CD4-positive, alpha-beta T cell treated with Interleukin-15 for 4 hours (primary cell): ENCODE results near the gene LGALSL.

ENCODE experiments used
- DNase-seq: peaks from one replicate; pipeline ENCODE4 v3.0.0-alpha.2; 2020; ENCODE audit warnings: low spot score

LGALSL gene

GRCh38 chr2:64471600-64471999, 17.6 kb downstream of the LGALSL start:
- DNase-seq: no peak

DNA sequence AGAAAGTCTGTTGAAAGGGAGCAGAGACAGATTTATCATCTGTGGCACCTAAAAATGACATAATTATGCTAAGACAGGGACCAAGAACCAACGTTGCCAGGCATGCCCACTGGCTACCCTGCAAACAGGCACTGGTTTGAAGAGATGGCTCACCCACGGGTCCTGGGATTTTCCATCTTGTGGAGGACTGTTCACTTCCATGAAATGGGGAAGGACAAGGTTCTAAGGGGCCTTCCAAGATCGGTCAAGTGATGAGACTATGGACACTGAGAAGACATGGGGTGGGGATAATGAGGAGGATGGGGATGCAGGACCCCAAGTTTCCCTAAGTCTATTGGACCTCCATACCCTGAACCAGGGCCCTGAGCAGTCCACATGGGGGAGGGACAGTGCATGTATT, 18.9 kb downstream of the LGALSL start:
- DNase-seq: no peak

DNA sequence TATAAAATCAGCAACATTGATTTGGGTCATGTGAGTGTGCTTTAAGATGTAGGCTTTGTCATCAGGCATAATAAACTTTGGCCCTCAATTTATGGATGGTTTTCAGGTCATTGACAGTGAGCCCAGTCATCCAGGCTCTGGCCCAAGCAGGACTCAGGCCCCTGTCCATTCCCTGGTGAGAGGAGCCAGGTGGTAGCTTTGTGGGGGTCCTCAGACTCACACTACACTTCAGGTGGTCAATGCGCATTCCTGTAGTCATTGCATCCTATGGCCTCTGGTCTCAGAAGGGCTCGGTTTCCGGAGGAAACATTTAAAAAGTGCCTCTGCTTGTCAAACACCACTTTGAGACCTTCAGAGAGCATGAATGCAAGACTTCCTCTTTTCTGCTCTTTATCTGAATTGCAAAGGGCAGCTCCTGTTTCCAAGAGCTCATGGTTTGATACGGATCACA, 20.2 kb downstream of the LGALSL start:
- DNase-seq: no peak

- DNase-seq: no peak
Observed at GRCh38 chr2:64474636-64475035, 20.7 kb downstream of the LGALSL start.

DNA sequence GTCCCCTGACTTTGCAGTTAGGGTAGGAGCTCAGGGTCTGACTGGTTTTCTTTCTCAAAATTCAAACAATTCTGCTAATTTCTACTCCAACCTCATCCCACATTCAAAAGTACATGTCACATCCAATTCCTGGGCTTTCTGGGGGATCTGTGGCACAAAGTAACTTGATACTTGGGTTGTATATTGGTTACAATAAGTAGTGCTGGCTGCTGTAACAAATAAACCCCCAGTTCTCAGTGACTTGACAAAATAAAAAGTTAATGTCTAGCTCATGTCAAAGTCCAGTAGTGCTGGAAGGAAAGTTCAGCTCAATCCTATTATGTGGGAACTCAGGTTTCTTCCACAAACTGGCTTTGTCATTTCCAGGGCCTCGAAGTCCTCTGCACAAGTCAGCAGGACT, 23.1 kb downstream of the LGALSL start:
- no peak for DNase-seq

- DNase-seq: no peak
Observed at GRCh38 chr2:64477979-64478378, 24.0 kb downstream of the LGALSL start.

DNA sequence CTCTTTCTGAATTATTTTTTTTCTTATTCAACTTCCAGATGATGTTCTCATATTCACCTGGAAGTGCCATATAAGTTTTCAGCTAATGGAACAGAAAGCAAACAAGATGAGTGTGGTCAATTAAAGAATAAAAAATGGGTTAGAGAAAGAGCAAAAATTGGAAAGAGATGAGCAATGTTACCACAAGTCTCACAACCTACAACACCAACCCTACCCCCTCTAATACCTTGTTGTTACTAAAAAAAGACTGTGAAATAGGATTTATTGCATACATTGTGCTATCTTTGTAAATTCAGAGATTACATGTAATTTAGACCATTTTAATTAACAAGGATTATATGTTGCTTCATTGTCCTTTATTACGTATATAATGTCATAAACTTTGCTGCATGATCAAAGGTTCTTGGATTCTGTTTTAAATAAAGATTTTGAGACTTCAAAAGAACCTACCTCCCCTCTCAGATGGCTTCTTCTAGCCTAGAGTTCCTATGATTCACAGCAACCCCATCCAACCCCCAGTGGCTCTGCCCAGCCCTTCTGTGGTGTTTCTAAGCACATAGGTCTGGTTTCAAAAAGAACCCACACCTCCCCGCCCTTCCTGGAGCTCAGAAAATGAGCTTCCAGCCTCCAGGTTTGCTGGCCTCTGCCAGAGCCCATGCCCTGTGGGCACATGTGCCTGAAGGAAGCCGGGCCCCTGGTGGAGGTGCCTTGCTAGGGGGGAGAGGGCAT, 24.7 kb downstream of the LGALSL start:
- DNase-seq: no peak

- DNase-seq: no peak
Observed at GRCh38 chr2:64479259-64480117, 25.5 kb downstream of the LGALSL start.

GRCh38 chr2:64481665-64482064, 27.7 kb downstream of the LGALSL start:
- DNase-seq: no peak

DNA sequence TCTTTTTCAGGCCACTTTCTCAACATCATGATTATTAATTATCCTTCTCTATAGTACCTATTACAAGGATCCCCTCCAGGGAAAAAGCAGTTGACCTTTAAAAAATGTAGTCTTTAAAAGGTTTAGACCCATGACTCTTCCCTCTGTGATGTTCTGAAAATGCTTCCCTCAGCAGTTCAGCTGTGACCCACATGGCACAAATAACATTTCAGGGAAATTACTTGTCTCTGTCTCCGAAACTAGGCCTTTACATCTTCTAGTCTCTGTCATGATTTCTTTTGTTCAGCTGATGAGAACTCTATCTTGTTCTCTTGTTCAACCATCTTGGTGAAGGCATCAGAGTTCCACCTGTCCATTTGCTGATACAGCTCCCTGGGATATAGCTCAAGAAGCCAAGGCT, 28.3 kb downstream of the LGALSL start:
- no peak for DNase-seq

DNA sequence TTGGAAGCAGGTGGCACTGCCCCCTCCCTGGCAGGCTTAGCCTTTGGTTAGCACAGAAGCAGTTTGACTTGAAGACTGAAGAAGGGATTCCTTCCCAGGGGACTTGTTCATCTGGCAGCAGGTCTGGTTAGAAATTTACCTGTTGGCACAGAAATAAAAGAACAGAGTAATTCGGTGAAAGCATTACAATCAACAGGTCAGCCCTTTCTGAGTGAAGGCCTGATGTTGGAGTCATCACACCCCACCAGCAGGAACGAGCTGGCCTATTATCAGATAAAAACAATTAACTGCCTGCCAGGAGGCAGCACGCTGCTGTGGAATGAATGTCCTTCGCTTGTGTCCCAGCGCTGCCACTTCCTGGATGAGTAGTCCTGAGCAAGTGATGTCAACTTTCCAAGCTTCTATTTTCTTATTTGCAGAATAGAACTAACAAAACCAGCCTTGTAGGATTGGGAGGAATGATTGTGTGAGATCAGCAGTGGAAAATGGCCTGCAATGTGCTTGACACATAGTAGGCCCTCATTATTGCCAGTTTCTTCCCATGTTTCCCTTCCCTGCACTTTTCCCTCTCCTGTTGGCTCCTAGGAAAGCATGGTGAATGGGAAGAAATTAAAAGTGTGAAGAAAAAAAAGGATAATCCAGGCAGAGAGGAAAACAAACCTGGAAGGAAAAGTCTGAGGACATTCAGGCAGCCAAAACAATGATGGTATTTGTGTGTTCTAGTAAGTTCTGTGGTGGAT, 29.0 kb downstream of the LGALSL start:
- no peak for DNase-seq

DNA sequence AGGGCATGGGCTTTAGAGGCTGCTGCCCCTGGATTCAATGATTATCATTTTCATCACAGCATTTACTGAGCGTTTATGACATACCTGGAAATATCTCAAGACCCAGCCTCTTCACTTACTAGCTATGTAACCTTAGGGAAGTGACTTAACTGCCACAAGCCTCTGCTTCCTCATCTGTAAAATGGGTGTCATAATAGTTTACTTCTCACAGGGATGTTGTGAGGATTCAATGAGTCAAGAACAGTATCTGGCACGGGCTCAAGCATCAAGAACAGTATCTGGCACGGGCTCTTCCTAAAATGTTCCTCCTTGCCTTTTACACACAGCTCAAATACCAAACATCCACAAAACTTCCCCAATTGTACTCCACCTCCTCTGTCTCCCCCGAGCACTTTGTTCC, 31.4 kb downstream of the LGALSL start:
- DNase-seq: no peak

GRCh38 chr2:64485961-64486360, 32.0 kb downstream of the LGALSL start:
- no peak for DNase-seq

GRCh38 chr2:64487256-64488049, 33.5 kb downstream of the LGALSL start:
- no peak for DNase-seq

GRCh38 chr2:64488050-64488974, 34.4 kb downstream of the LGALSL start:
- peak; percentile 76 for DNase-seq

- no peak for DNase-seq
Observed at GRCh38 chr2:64489081-64489751, 35.3 kb downstream of the LGALSL start.

GRCh38 chr2:64491426-64491825, 37.5 kb downstream of the LGALSL start:
- no peak for DNase-seq

DNA sequence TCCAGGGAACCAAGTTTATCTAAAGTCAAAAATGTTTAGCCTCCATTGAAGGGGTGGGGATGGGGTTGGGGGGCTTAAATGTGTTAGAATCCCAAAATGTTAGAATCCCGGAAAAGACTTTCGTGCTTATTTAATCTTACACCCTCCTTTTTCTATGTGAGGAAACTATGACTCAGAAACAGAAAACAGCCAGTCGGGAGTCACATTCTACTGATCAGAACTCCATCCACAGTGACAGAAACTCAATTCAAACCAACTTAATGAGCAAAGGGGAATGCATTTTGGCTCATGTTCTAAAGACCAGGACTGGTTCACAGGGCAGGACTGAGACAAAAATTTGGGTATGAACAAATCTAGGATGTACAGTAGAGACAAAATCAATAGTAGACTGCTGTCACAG, 38.3 kb downstream of the LGALSL start:
- DNase-seq: no peak

DNA sequence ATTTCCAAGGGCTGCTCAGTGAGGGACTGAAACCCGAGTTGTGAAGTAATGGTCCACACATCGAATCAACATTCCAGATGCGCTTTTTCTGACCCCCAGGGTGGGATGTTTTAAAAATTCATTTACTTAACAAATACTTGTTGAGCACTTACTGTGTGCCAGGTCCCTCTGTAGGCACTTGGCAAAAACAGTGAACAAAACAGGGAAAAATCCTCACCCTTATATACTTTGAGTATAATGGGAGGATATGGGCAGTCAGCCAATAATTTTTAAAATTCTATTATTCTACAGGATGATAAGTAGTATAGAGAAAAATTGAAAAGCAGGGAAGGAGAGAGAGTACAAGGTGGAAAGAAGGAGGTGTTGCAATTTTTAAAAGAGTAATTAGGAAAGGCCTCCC, 38.9 kb downstream of the LGALSL start:
- DNase-seq: no peak

DNA sequence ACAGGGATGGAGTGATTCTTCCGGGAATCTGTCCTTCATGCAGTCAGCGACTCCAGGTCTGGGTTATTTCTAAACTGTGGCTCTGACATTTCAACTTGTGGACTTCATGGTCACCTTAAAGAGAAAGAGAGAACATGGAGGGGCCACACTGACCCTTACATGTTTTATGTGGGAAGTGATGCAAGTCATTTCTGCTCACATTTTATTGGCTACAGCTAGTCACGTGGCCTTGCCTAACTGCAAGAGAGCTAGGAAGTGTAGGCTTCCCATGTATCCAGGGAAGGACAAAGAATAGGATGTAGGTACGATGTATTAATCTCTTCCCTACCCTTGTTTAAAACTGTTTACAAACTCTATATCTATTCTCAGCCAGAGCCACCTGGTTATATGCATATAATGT, 39.8 kb downstream of the LGALSL start:
- DNase-seq: no peak
